ENCODE results near the gene MFAP3L.
"Not testable (repeated sequence)": the region's sequence is repeated elsewhere in the genome, so short reads cannot be mapped to it uniquely, and the experiment has no call there.

The MFAP3L gene

GRCh38 chr4:169987327-169988228, 38.6 kb downstream of the MFAP3L start:
- peak; percentile 42 for DNase-seq (ENCODE audit: low spot score)

DNA sequence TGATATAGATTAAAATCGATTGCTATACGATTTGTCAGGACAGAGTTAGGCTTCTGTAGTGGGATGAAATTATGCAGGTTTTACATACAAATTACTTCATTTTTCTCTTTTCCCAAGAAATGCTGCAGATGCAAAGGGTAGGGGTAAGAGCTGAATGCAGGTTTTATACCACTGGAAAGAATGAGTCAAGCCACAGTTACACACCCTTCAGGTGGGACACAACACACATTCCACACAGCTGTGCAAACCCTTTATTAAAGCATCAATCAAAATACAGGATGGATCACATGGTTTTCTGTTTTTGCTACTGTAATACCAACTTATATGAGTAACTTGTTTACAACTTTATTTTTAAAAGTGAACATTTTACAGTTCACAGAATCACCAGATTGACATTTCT, 39.8 kb downstream of the MFAP3L start:
- no peak for DNase-seq (ENCODE audit: low spot score)

- no peak for DNase-seq (ENCODE audit: low spot score)
These were observed 40.3 kb downstream of the MFAP3L start for GRCh38 chr4:169985881-169986280.

GRCh38 chr4:169984745-169985144, 41.5 kb downstream of the MFAP3L start:
- no peak for DNase-seq (ENCODE audit: low spot score)

DNA sequence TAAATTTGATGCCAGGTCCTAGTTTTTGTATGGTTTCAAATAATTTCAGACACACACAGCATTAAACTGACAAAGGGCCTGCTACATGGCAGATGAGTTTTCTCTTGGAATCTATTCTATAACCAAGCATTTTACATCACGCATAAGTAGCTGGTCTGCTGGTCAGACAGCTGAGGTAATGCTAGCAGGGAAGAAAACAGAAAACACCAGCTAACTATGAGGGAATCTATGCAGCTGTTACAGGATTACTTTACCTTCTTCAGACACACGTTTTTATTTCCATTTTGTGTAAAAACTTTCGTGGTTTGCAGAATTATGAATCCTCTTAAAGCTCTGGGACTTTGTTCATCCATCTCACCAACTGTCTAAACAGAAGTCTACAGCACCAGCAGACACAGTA, 42.0 kb downstream of the MFAP3L start:
- no peak for DNase-seq (ENCODE audit: low spot score)

GRCh38 chr4:169976951-169977350, 49.2 kb downstream of the MFAP3L start:
- no peak for DNase-seq (ENCODE audit: low spot score)

DNA sequence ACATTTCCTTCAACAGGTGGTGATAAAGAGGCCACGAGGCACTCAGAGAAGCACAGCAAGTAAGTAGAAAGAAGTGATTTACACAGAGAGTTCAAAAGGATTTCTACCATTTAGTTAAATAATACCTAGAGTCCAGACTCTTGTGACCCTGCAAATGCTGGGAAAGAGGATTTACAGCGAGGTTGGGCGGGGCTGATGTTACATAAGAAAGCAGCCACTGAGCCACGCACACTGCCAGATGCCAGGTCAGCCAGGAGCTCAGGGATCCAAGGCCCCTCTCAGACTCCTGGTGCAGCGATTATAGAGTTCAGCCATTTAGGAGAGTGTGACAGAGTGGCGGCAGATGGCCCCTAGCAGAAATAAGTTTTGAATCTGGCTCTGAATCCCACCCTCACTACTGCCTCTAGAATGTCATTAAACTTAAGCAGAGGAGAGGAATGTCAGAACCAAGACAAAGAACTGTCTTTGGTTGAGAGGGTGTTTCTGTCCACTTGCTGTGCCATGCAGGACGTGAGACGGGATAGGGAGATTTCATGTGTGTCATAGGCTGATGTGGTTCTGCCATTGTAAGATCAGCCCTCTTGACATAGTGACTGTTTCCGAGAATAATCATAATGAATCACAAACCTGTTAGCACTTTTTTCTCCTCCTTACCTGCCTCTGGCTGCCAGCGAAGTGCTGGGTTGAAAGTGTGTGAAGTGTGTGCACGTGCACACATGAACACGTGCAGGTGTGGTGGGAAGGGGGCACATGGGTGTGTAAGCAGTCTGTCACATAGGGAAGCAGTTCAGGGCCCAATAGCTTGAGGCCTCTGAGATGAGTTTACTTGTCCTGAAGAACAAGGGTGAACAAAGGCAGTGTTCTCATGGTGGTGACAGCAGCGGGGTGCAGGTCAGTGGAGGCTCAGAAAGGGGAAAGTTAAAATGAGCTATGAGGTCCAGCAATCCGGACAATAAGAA, 50.1 kb downstream of the MFAP3L start:
- no peak for DNase-seq (ENCODE audit: low spot score)

DNA sequence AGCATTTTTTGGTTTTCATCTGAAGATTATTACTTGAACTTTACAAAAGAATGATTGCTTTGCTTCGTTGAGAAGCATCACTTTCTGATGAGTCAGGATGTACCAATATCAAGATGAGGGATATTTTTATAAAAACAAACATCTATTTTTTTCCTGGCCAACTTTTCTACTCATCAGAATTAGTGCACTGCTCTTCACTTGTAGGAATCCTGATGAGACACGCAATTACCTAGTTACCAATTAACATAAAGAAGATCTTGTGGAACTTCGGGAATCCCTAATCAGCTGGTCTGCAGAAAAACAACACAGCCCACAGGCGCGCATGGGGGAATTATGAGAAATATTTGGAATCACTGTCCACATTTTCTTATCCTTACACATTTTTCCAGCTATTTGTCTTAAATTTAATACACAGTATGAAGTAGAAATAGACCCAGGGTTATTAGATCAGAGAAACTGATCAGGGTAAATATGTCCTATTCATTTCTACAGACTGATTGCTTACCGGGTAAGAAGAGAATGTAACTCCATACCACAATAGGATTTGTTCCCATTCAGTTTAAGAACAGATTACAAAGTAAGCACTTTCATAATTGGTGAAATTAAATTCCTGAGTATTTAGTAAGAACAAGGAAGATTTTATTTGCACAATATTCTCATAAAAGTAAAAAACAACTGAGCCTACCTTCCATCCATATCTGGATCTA, 50.9 kb downstream of the MFAP3L start:
- no peak for DNase-seq (ENCODE audit: low spot score)

GRCh38 chr4:169971456-169972015, 54.7 kb downstream of the MFAP3L start:
- no peak for DNase-seq (ENCODE audit: low spot score)

DNA sequence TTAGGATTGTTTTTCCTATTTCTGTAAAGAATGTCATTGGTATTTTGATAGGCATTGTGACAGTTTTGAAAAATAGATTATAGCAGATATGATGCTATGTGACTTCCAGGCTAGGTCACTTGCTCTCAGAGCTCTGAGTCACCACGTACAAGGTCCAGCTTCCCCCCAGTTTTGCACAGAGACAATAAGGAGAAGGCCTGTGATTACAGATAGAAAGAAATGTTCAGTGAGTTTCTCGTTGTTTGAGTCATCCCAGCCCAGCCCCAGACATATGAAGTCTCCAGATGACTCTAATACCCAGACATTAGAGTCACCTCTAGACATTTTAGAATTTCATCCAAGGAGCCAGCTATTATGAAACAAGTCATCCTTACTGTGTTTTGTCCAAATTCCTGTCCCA, 57.2 kb downstream of the MFAP3L start:
- DNase-seq (ENCODE audit: low spot score): peak; percentile 42

GRCh38 chr4:169963998-169964397, 62.2 kb downstream of the MFAP3L start:
- no peak for DNase-seq (ENCODE audit: low spot score)

DNA sequence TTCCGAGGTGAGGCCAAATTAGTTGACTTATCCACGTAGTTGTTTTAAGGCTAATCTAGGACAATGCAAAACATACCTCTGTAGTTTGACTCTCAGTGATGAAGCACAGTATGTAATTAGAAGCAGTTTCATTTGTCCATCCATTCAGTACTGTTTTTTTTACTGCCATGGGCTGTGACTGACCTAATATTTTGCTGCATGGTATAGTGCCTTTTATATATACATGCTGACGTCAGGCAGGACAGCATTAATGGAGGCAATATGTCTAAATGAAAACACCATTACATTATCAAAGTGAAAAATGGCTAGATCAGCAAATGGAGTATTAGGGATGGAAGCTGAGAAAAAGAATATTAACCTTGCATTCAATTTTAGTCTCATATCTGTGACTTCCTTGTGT, 66.9 kb downstream of the MFAP3L start:
- DNase-seq (ENCODE audit: low spot score): no peak

- DNase-seq (ENCODE audit: low spot score): no peak
These were observed 67.6 kb downstream of the MFAP3L start for GRCh38 chr4:169958629-169959028.

GRCh38 chr4:169957785-169958184, 68.4 kb downstream of the MFAP3L start:
- DNase-seq (ENCODE audit: low spot score): no peak

DNA sequence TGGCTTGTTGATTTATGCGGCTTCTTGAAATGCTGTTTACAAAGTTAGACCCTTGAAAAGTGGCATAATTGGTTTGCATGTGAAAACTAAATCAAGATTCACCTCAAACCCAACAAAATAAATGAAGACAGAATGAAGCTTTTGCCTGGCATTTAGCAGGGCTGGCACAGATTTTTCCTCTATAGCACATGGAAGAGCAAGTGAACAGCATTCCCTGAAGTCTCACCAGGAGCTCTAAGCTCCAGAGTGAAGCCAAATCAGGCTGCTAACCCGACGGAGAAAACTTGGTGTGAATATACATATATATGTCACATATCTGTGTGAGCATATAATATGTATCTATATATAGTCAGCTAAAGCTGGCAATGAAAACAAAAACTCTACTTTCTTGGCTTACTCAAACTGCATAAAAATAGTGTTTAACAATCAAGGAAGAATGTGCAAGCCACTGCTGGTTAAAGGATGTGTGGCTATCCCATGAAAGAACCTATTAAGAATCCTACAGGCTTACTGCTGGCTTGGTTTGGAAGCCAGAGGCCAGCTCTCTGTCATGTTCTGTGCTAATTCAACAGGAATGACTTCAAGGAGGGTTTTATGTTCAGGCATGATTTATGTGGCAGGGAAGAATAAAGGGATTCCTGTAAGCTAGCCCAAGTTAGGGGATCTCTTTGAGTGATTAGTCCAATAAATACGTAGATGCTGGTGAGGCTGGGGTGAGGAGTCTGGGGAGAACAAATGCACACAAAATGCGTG, 69.9 kb downstream of the MFAP3L start:
- DNase-seq (ENCODE audit: low spot score): no peak

DNA sequence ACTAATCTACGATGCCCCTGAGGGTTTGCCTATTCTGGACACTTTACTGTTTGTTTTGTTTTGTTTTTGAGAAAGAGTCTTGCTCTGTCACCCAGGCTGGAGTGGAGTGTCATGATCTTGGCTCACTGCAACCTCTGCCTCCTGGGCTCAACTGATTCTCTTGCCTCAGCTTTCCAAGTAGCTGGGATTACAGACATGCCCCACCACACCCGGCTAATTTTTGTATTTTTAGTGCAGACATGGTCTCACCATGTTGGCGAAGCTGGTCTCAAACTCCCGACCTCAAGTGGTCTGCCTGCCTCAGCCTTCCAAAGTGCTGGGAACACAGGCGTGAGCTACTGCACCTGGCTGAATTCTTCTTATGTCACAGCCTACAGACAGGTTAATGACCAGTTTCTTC, 70.7 kb downstream of the MFAP3L start:
- no peak for DNase-seq (ENCODE audit: low spot score)

DNA sequence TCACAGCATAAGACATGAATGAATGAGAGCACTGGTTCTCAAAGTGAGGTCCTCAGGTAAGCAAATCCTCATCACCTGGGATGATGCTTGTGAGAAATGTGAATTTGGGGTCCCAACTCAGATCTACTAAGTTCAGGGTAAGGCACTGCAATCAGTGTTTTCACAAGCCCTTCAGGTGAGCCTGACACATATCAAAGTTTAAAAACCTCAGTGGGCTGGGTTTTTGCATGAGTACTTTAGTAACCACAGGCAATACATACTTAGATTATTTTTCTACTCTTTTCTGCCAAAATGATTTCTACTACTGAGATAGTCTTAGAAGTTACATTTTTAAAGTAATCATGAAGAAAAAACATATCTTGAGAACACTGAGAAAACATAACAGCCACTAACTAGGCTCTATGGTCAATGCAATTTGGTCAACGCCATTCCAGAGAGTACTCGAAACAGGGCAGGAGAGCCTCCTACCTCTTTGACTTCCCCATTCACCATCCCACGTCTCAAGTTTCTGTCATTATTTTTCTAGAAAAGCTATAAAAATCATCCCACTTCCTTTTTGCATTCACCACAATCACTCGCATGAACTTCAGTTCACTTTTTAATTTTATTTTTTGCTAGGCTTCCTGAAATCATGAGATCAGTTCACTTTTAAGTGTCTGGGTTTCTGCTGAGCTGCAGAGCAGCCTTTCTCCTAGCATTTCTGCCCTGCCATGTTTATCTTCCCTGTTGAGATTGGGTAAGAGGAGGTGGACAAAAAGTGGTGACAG, 73.8 kb downstream of the MFAP3L start:
- DNase-seq (ENCODE audit: low spot score): no peak

- no peak for DNase-seq (ENCODE audit: low spot score)
These were observed 77.9 kb downstream of the MFAP3L start for GRCh38 chr4:169948271-169948670.

DNA sequence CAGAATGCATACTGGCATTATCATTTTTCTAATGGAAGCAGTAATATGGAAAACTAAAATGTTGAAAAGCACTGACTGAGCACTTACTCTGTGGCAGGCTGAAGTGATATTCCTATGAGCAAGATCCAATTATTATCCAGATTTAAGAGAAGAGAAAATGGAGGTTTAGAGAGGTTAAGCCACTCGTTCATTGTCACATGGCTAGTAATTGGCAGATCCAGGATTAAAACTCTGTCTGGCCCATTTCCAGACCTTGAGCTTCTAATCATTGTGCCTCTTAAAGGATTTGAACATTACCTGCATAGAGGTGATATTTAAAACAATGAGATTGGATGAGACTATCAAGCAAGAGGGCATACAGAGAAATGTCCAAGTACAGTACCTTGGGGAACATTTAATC, 80.6 kb downstream of the MFAP3L start:
- DNase-seq (ENCODE audit: low spot score): no peak

DNA sequence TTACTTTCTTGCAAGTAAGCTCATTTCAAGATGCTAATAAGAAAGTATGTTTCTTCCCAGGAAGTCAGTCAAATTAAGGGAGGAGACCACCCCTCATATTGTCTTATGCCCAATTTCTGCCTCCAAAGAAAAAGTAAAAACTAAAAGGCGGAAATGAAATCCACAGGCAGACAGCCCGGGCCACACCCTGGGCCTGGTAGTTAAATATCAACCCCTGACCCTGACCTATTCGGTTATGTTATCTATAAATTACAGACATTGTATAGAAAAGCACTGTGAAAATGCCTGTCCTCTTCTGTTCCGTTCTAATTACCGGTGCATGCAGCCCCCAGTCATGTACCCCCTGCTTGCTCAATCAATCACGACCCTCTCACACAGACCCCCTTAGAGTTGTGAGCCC, 82.6 kb downstream of the MFAP3L start:
- DNase-seq (ENCODE audit: low spot score): not testable (repeated sequence)
